HepG2 (cell line): ENCODE results near the gene CCDC136. TPM values are rescaled to one million over a fixed set of nuclear protein-coding genes. Genes with fewer than 3 reads are reported as not detected.

Experiments
- AKAP8 ChIP-seq: sonication (generic); formaldehyde crosslinking; IDR thresholded peaks from 2 replicates; pipeline ENCODE4 v1.5.1; 2020; ENCODE audit warnings: mild to moderate bottlenecking, missing genetic modification reagents
- ATF7-NPFF ChIP-seq: sonication (generic); formaldehyde crosslinking; IDR thresholded peaks from 2 replicates; pipeline ENCODE4 v1.8.1; 2023; ENCODE audit warnings: mild to moderate bottlenecking, low read depth, missing genetic modification reagents, moderate library complexity
- ERF ChIP-seq: IDR thresholded peaks from 2 replicates; pipeline ENCODE4 v1.6.1; 2018; ENCODE audit warnings: missing biosample characterization, missing genetic modification reagents
- HDAC1 ChIP-seq: sonication (generic); formaldehyde crosslinking; IDR thresholded peaks from 2 replicates; pipeline ENCODE4 v1.5.1; 2020; ENCODE audit warnings: mild to moderate bottlenecking, missing genetic modification reagents
- HES4 ChIP-seq: sonication (generic); formaldehyde crosslinking; IDR thresholded peaks from 2 replicates; pipeline ENCODE4 v1.9.0; 2021; ENCODE audit warnings: mild to moderate bottlenecking, missing genetic modification reagents, borderline replicate concordance
- HMGA1 ChIP-seq: sonication (generic); formaldehyde crosslinking; conservative IDR thresholded peaks from 2 replicates; pipeline ENCODE4 v1.4.0; 2020; ENCODE audit warnings: missing genetic modification reagents
- MEIS1 ChIP-seq: sonication (generic); formaldehyde crosslinking; IDR thresholded peaks from 2 replicates; pipeline ENCODE4 v1.9.0; 2021; ENCODE audit warnings: mild to moderate bottlenecking, missing genetic modification reagents, moderate library complexity, borderline replicate concordance
- NFYB ChIP-seq: sonication (generic); formaldehyde crosslinking; IDR thresholded peaks from 2 replicates; pipeline ENCODE4 v1.4.0; 2020; ENCODE audit warnings: missing genetic modification reagents
- NR2F6 ChIP-seq, 2 experiments: IDR thresholded peaks; 2 replicates each; pipeline ENCODE4 v1.6.1; 2016; ENCODE audit warnings: antibody characterized with exemption in 1 of 2, mild to moderate bottlenecking in 1 of 2
- RBM39 ChIP-seq: fragments of 200-400 bp; formaldehyde crosslinking; IDR thresholded peaks from one replicate; pipeline ENCODE4 v1.6.1; 2018; ENCODE audit warnings: antibody characterized with exemption, mild to moderate bottlenecking, low read depth, low read length; ENCODE audit not compliant: poor library complexity, severe bottlenecking
- SUZ12 ChIP-seq: fragments of 150-350 bp; IDR thresholded peaks from 2 replicates; pipeline ENCODE4 v1.6.1; 2014; ENCODE audit warnings: low read depth, low read length
- YEATS2 ChIP-seq: sonication (generic); formaldehyde crosslinking; IDR thresholded peaks from 2 replicates; pipeline ENCODE4 v1.4.0; 2020; ENCODE audit warnings: missing genetic modification reagents, borderline replicate concordance
- ZNF331 ChIP-seq: sonication (generic); formaldehyde crosslinking; IDR thresholded peaks from 2 replicates; pipeline ENCODE4 v1.4.0; 2020; ENCODE audit warnings: missing genetic modification reagents
- ZNF468 ChIP-seq: sonication (generic); formaldehyde crosslinking; IDR thresholded peaks from 2 replicates; pipeline ENCODE4 v1.8.0; 2022; ENCODE audit warnings: mild to moderate bottlenecking, moderate library complexity, missing genetic modification reagents
- ZNF501 ChIP-seq: sonication (generic); formaldehyde crosslinking; IDR thresholded peaks from 2 replicates; pipeline ENCODE4 v1.5.1; 2020; ENCODE audit warnings: mild to moderate bottlenecking, moderate library complexity, missing genetic modification reagents
- ZNF510 ChIP-seq: sonication (generic); formaldehyde crosslinking; IDR thresholded peaks from 2 replicates; pipeline ENCODE4 v1.4.0; 2020; ENCODE audit warnings: low read depth, mild to moderate bottlenecking, missing genetic modification reagents
- polyA plus RNA-seq, 8 experiments: library from polyadenylated mRNA; depleted of rRNA in 3 of 8; stranded (reverse) in 7 of 8; unstranded in 1 of 8; fragments of >200 nt; fragmentation: Illumina TruSeq in 4 of 8; extraction: Trizol in 4 of 8; gene quantifications; 2 replicates each; pipeline versions ENCODE4 v1.2.1 to v1.2.3, GENCODE V29; 2011 to 2016; ENCODE audit warnings: low read depth in 4 of 8, missing spikeins in 1 of 8, mixed read lengths in 1 of 8; ENCODE audit not compliant: insufficient read depth in 1 of 8
- total RNA-seq, 5 experiments: library from RNA; depleted of rRNA; stranded (reverse); fragments of >200 nt; fragmentation: Illumina TruSeq; extraction: Trizol; gene quantifications; 2 replicates each; pipeline ENCODE4 v1.2.3, GENCODE V29; 2016; ENCODE audit warnings: low read depth in 1 of 5
- TF ChIP-seq, protein P1 (sequence below): fragments of 450-650 bp; IDR thresholded peaks from 2 replicates; pipeline ENCODE4 v1.6.1; 2016
- TF ChIP-seq, protein P2 (sequence below): sonication (generic); formaldehyde crosslinking; IDR thresholded peaks from 2 replicates; pipeline ENCODE4 v1.4.0; 2020; ENCODE audit warnings: missing genetic modification reagents, borderline replicate concordance
- TF ChIP-seq, protein P3 (sequence below): sonication (generic); formaldehyde crosslinking; IDR thresholded peaks from 2 replicates; pipeline ENCODE4 v1.8.1; 2023; ENCODE audit warnings: mild to moderate bottlenecking, missing genetic modification reagents
- TF ChIP-seq, protein P4 (sequence below): sonication (generic); formaldehyde crosslinking; IDR thresholded peaks from 2 replicates; pipeline ENCODE4 v1.4.0; 2020; ENCODE audit warnings: missing genetic modification reagents, mild to moderate bottlenecking, borderline replicate concordance

The CCDC136 gene
- total and polyA plus RNA-seq, 2 of the 13 experiments (the other 11 are each of a cell fraction or from before 2014, with no cell fraction given), result 0.04 to 0.38 TPM

DNA sequence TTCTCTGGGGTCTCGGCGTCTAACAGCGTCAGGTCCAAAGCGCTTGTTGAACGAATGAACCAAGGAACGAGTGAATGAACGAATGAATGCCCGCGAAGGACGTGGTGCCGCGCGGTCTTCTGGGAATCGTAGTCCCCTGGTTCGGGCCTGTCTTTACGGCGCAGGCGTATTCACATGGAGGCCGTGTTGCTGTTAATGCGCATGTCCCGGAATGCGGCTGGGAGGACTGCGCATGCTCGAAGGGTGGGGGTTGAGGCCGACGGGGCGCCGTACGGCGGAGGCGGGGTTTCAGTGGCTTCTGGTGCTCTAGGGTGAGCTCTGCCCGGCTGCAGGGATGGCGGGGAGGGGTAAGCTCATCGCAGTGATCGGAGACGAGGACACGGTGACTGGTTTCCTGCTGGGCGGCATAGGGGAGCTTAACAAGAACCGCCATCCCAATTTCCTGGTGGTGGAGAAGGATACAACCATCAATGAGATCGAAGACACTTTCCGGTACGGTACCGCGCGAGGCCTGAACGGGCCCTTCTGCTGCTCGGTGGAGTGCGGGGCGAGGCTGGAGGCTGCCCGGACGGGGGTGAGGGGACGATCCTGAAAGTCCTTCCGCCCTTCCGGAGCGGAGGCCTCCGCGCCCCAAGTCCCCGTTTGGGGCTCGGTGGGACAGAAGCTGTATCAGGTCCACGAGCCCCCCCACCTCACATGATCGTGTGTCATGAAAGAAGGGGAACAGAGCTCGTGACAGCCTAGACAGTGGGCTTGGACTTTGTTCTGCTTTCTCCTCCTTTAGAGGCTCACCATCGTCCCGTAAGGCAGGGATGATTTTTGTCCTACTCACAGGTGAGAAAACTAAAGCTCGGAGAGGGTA lies 71.0 kb downstream of the CCDC136 start, which contains the start of gene ATP6V1F (continued):
- TF ChIP-seq, protein P1, sequence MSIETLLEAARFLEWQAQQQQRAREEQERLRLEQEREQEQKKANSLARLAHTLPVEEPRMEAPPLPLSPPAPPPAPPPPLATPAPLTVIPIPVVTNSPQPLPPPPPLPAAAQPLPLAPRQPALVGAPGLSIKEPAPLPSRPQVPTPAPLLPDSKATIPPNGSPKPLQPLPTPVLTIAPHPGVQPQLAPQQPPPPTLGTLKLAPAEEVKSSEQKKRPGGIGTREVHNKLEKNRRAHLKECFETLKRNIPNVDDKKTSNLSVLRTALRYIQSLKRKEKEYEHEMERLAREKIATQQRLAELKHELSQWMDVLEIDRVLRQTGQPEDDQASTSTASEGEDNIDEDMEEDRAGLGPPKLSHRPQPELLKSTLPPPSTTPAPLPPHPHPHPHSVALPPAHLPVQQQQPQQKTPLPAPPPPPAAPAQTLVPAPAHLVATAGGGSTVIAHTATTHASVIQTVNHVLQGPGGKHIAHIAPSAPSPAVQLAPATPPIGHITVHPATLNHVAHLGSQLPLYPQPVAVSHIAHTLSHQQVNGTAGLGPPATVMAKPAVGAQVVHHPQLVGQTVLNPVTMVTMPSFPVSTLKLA, result 0 out of 2 replicates have a peak, but pooled peaks have one; percentile 18
- TF ChIP-seq, protein P2, sequence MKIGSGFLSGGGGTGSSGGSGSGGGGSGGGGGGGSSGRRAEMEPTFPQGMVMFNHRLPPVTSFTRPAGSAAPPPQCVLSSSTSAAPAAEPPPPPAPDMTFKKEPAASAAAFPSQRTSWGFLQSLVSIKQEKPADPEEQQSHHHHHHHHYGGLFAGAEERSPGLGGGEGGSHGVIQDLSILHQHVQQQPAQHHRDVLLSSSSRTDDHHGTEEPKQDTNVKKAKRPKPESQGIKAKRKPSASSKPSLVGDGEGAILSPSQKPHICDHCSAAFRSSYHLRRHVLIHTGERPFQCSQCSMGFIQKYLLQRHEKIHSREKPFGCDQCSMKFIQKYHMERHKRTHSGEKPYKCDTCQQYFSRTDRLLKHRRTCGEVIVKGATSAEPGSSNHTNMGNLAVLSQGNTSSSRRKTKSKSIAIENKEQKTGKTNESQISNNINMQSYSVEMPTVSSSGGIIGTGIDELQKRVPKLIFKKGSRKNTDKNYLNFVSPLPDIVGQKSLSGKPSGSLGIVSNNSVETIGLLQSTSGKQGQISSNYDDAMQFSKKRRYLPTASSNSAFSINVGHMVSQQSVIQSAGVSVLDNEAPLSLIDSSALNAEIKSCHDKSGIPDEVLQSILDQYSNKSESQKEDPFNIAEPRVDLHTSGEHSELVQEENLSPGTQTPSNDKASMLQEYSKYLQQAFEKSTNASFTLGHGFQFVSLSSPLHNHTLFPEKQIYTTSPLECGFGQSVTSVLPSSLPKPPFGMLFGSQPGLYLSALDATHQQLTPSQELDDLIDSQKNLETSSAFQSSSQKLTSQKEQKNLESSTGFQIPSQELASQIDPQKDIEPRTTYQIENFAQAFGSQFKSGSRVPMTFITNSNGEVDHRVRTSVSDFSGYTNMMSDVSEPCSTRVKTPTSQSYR (CRISPR knock-in tag), result peak; percentile 54; the same call in 1 of the 2 replicates
- TF ChIP-seq, protein P3, sequence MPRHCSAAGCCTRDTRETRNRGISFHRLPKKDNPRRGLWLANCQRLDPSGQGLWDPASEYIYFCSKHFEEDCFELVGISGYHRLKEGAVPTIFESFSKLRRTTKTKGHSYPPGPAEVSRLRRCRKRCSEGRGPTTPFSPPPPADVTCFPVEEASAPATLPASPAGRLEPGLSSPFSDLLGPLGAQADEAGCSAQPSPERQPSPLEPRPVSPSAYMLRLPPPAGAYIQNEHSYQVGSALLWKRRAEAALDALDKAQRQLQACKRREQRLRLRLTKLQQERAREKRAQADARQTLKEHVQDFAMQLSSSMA, result 0 out of 2 replicates have a peak, but pooled peaks have one; percentile 33
- TF ChIP-seq SUZ12 (peak; percentile 44; the same call in 1 of the 2 replicates), ATF7-NPFF (CRISPR knock-in tag) (0 out of 2 replicates have a peak, but pooled peaks have one; percentile 43), ERF (CRISPR knock-in tag) (peak; percentile 57; the same call in 1 of the 2 replicates), NR2F6 (IDR thresholded peaks at IDR 0.05) (no peak), NR2F6 (CRISPR knock-in tag; IDR thresholded peaks at IDR 0.05) (peak; percentile 6; the same call in 1 of the 2 replicates), YEATS2 (CRISPR knock-in tag) (peak; percentile 42; the same call in 1 of the 2 replicates), RBM39 (peak; percentile 40), MEIS1 (CRISPR knock-in tag) (0 out of 2 replicates have a peak, but pooled peaks have one; percentile 46), HES4 (CRISPR knock-in tag) (peak; percentile 49; the same call in 1 of the 2 replicates), HMGA1 (no peak), ZNF468 (CRISPR knock-in tag) (no peak), ZNF331 (peak; percentile 30; the same call in 1 of the 2 replicates), HDAC1 (CRISPR knock-in tag) (peak; percentile 63; the same call in 1 of the 2 replicates), ZNF510 (0 out of 2 replicates have a peak, but pooled peaks have one; percentile 33), AKAP8 (CRISPR knock-in tag) (peak; percentile 60; the same call in 1 of the 2 replicates), NFYB (CRISPR knock-in tag) (no peak), ZNF501 (CRISPR knock-in tag) (peak; percentile 24; the same call in 1 of the 2 replicates)
- TF ChIP-seq, protein P4, sequence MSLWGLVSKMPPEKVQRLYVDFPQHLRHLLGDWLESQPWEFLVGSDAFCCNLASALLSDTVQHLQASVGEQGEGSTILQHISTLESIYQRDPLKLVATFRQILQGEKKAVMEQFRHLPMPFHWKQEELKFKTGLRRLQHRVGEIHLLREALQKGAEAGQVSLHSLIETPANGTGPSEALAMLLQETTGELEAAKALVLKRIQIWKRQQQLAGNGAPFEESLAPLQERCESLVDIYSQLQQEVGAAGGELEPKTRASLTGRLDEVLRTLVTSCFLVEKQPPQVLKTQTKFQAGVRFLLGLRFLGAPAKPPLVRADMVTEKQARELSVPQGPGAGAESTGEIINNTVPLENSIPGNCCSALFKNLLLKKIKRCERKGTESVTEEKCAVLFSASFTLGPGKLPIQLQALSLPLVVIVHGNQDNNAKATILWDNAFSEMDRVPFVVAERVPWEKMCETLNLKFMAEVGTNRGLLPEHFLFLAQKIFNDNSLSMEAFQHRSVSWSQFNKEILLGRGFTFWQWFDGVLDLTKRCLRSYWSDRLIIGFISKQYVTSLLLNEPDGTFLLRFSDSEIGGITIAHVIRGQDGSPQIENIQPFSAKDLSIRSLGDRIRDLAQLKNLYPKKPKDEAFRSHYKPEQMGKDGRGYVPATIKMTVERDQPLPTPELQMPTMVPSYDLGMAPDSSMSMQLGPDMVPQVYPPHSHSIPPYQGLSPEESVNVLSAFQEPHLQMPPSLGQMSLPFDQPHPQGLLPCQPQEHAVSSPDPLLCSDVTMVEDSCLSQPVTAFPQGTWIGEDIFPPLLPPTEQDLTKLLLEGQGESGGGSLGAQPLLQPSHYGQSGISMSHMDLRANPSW (CRISPR knock-in tag), result no peak
